Pancreas (tissue), 10 donors: Measurements from ENCODE around the gene FHIT. TPM values are rescaled to one million over a fixed set of nuclear protein-coding genes. Genes with fewer than 3 reads are reported as not detected.

Experiments
- ATAC-seq, 4 donors: fragments of 200-7000 bp; cut with Tn5 transposase; one replicate each; pipeline versions ENCODE4 v1.8.0 to v1.9.1; 2020; ENCODE audit warnings: mild to moderate bottlenecking in 4 of 4, moderate library complexity in 4 of 4
- DNase-seq, 6 donors: peaks; one replicate each; pipeline ENCODE4 v3.0.0-alpha.2; 2020
- FAIRE-seq: peaks from 2 replicates; lab custom pipeline; 2012; peaks lifted over from hg19 to GRCh38; lab: Jason Lieb, UNC
- H3K27ac ChIP-seq, 4 donors: fragments of 200-600 bp; sonication (generic); 1 replicate in 3 of 4; 2 replicates in 1 of 4; pipeline versions ENCODE4 v1.5.0 to v1.8.0; 2020
- H3K27me3 ChIP-seq, 4 donors: fragments of 200-600 bp; one replicate each; pipeline ENCODE4 v1.8.0; 2021
- H3K36me3 ChIP-seq, 3 donors: fragments of 200-600 bp; sonication (generic) in 1 of 3; one replicate each; pipeline versions ENCODE4 v1.5.0 to v1.8.0; 2020 to 2021
- H3K4me1 ChIP-seq, 3 donors: fragments of 200-600 bp; one replicate each; pipeline ENCODE4 v1.8.0; 2021
- H3K4me3 ChIP-seq, 4 donors: fragments of 200-600 bp; sonication (generic) in 2 of 4; one replicate each; pipeline versions ENCODE4 v1.5.0 to v1.8.0; 2020 to 2021
- H3K9me3 ChIP-seq, 4 donors: fragments of 200-600 bp; one replicate each; pipeline ENCODE4 v1.8.0; 2021
- WGBS, 2 donors: extraction: QIAGEN DNeasy Blood & Tissue Kit; methylation state at CpG; one replicate each; pipeline ENCODE4 v1.1.7; 2013; 5-methylcytosine and 5-hydroxymethylcytosine counted together
- intact Hi-C, 3 donors: fragments of 100-400 bp; cut with DNase I; formaldehyde crosslinking; loops; one replicate each; pipeline versions ENCODE4 v1.11.1 to v1.14.2; 2022
- polyA plus RNA-seq, 2 donors: library from polyadenylated mRNA; stranded (reverse); fragments of 200-250 nt; gene quantifications; one replicate each; pipeline ENCODE4 v1.2.3, GENCODE V29; 2013
- total RNA-seq, 6 donors: library from RNA; stranded (reverse); fragmentation: NEBNext Ultra II Directional in 4 of 6; extraction: Animal tissue kit (Norgen Biotek cat#: 25700) in 4 of 6; gene quantifications; one replicate each; pipeline versions ENCODE4 v1.2.1 to v1.2.4, GENCODE V29; 2021 to 2023
- TF ChIP-seq, protein P1 (sequence below), 4 donors: fragments of 200-600 bp; sonication (generic) in 3 of 4; IDR thresholded peaks; one replicate each; pipeline versions ENCODE4 v1.5.0 to v1.8.0; 2021; ENCODE audit warnings: antibody characterized with exemption in 4 of 4
- donor health status: healthy with polysubstance abuse.
- donor health status: DM: no; HTN: no; CAD: no; lungs with moderate emphysema.
- donor health status: DM: no; HTN: no; CAD: no.
- donor health status: control.
- donor health status: control.
- donor health status: Bipolar disorder and iron deficiency.
- donor health status: DM: yes; HTN: yes; CAD: no.
- donor health status: DM: no; HTN: no; CAD: no.
- donor health status: DM: no; HTN: no; CAD: no.
- donor health status: DM: yes; HTN: yes; CAD: no.

Gene FHIT
- total and polyA plus RNA-seq, 8 donors, result 4.8 to 15.7 (median 8.0) TPM

DNA sequence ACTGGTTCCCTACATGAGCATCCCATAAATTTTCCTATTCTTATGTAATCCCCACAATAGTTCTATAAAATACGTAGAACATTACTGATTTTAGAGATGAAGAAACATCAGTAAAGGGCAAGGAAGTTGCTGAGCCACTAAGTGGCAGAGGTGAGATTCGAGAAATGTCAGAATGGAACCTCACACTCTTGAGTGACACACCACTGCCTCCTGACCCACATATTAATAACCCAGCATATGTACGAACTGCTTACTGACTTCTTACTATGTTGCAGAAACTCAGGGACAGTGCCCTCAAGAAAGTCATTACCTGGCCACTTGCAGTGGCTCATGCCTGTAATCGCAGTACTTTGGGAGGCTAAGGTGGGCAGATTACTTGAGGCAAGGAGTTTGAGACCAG is 1022.4 kb downstream of the FHIT start:
- Histone ChIP-seq H3K4me1 (no peaks in the 10 kb centered on the region), H3K4me3 (no peak overlapping the region), H3K9me3 (no peaks in the 10 kb centered on the region), H3K27ac (no peak overlapping the region), H3K36me3 (no peaks in the 10 kb centered on the region), H3K27me3 (no peaks in the 10 kb centered on the region)
- intact Hi-C loops, result no loop called here
- ATAC-seq, result no peak
- TF ChIP-seq, protein P1, sequence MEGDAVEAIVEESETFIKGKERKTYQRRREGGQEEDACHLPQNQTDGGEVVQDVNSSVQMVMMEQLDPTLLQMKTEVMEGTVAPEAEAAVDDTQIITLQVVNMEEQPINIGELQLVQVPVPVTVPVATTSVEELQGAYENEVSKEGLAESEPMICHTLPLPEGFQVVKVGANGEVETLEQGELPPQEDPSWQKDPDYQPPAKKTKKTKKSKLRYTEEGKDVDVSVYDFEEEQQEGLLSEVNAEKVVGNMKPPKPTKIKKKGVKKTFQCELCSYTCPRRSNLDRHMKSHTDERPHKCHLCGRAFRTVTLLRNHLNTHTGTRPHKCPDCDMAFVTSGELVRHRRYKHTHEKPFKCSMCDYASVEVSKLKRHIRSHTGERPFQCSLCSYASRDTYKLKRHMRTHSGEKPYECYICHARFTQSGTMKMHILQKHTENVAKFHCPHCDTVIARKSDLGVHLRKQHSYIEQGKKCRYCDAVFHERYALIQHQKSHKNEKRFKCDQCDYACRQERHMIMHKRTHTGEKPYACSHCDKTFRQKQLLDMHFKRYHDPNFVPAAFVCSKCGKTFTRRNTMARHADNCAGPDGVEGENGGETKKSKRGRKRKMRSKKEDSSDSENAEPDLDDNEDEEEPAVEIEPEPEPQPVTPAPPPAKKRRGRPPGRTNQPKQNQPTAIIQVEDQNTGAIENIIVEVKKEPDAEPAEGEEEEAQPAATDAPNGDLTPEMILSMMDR (IDR thresholded peaks at IDR 0.05), result no peak
- DNase-seq, result no peak
- no peak for FAIRE-seq
- WGBS, 2 donors, result 75 to 78% methylated on average over 4 of the region's 4 CpGs

DNA sequence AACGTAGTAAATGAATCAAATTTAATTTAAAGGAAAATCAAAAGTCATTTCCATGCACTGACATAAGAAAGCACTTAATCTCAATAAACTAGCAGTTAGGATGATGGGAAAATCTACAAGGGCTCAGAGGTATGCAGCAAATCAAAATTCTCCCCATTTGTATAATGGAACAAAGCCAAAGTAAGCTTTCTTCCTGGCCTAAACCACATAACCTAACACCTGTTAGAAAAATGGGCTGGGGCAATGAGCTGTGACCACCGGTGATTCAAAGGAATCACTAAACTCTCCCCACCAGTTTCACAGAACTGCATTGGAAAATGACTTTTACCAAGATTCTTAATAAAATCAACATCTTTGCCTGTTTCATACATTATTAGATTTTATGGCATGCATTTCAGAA is 1024.3 kb downstream of the FHIT start:
- intact Hi-C loops, result no loop called here
- Histone ChIP-seq H3K36me3 (no peaks in the 10 kb centered on the region), H3K4me1 (no peaks in the 10 kb centered on the region), H3K27me3 (no peaks in the 10 kb centered on the region), H3K4me3 (no peak overlapping the region), H3K9me3 (no peaks in the 10 kb centered on the region), H3K27ac (no peak overlapping the region)
- 45 to 58% methylated on average over 2 of the region's 2 CpGs for WGBS, 2 donors
- ATAC-seq (no peak), FAIRE-seq (no peak), DNase-seq (no peak)
- TF ChIP-seq, protein P1 (IDR thresholded peaks at IDR 0.05), result no peak

DNA sequence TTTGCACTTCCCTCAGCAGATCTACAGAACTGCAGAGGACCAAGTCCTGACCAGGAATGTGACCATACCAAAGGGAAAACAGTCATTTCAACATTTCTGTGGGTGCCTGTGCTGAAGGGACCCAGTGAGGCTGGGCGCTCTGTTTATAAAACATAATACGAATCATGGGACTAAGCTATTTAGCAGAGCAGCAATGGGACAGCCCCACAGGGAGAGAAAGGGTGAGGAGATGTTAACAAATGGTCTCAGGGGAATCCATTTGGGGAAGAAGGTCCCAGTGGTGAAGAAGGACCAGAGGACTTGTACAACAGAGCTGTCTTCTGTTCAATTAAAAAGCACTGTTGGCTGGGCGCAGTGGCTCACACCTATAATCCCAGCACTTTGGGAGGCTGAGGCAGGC is 1025.4 kb downstream of the FHIT start:
- FAIRE-seq, result no peak
- H3K9me3 ChIP-seq, result no peaks in the 10 kb centered on the region
- no peaks in the 10 kb centered on the region for H3K36me3 ChIP-seq
- DNase-seq, result no peak
- TF ChIP-seq, protein P1 (IDR thresholded peaks at IDR 0.05), result no peak
- no peak for ATAC-seq
- H3K4me1 ChIP-seq, result no peaks in the 10 kb centered on the region
- no peak overlapping the region for H3K27ac ChIP-seq
- WGBS, 2 donors, result 95% methylated on average over 3 of the region's 3 CpGs
- no peak overlapping the region for H3K4me3 ChIP-seq
- H3K27me3 ChIP-seq, result no peaks in the 10 kb centered on the region
- intact Hi-C loops, result no loop called here

DNA sequence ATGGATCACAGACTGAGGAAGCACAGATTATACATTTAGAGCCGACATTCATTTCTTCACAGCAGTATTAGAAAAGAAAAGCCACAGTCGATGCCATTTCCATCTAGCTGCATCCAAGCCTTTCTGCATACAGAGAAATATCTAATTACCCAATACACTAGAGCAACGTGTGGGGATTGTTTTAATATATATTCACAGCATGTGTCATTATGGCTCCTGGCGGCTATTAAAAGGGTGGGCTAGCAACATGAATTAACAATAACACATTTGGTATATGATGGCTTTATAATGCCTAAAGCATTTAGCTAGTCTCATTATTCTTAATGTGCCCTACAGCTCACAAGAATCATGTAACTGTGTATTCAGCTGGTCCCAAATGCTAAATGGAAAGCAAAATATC is 1030.5 kb downstream of the FHIT start:
- intact Hi-C loops, result no loop called here
- TF ChIP-seq, protein P1 (IDR thresholded peaks at IDR 0.05), result no peak
- no peak overlapping the region for H3K4me3 ChIP-seq
- FAIRE-seq, result no peak
- no peak for DNase-seq
- no peaks in the 10 kb centered on the region for H3K36me3 ChIP-seq
- no peaks in the 10 kb centered on the region for H3K27me3 ChIP-seq
- no peak for ATAC-seq
- 91 to 95% methylated on average over 4 of the region's 4 CpGs for WGBS, 2 donors
- H3K9me3 ChIP-seq, result no peaks in the 10 kb centered on the region
- H3K27ac ChIP-seq, result no peak overlapping the region
- H3K4me1 ChIP-seq, result no peaks in the 10 kb centered on the region

DNA sequence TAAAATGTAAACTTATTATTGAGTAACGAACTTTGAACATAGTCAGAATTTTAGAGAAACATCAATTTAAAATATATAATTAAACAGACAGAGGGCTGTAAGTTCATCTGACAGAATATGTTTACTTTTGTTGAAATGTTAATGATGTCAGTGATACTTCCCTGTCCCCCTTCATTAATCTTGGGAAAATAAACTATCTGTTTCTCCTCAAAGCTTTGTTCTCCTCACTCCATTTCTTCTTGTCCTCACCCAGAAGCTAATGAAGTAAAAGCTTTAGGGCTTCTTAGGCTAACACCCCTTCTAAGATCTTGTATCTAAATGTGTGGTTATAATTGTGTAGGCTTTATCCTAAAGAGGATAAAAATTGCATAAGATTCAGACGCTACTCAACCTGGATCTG is 1031.8 kb downstream of the FHIT start:
- Histone ChIP-seq H3K27me3 (no peaks in the 10 kb centered on the region), H3K36me3 (no peaks in the 10 kb centered on the region), H3K27ac (no peak overlapping the region), H3K9me3 (no peaks in the 10 kb centered on the region), H3K4me1 (no peaks in the 10 kb centered on the region), H3K4me3 (no peak overlapping the region)
- TF ChIP-seq, protein P1 (IDR thresholded peaks at IDR 0.05), result no peak
- intact Hi-C loops, result no loop called here
- ATAC-seq, result no peak
- no peak for DNase-seq
- 84 to 89% methylated on average over 2 of the region's 2 CpGs for WGBS, 2 donors
- FAIRE-seq, result no peak
